ENCODE data around the gene SREBF1. TPM values are rescaled to one million over a fixed set of nuclear protein-coding genes. Genes with fewer than 3 reads are reported as not detected.

Gene SREBF1
- total RNA-seq, 1 donor from 2014 or later = 34.3 TPM

GRCh38 chr17:17795946-17796786 lies 40.6 kb downstream of the SREBF1 start:
- no peak for DNase-seq (ENCODE audit: low read depth, low spot score)

GRCh38 chr17:17795296-17795695 lies 41.5 kb downstream of the SREBF1 start:
- no peak for DNase-seq (ENCODE audit: low read depth, low spot score)

- DNase-seq (ENCODE audit: low read depth, low spot score) = no peak
Observed at GRCh38 chr17:17794382-17794781, 42.4 kb downstream of the SREBF1 start.

GRCh38 chr17:17793378-17794214 lies 43.2 kb downstream of the SREBF1 start:
- no peak for DNase-seq (ENCODE audit: low read depth, low spot score)

- DNase-seq (ENCODE audit: low read depth, low spot score) = peak; percentile 29
Observed at GRCh38 chr17:17792551-17793377, 44.0 kb downstream of the SREBF1 start.

- DNase-seq (ENCODE audit: low read depth, low spot score) = no peak
Observed at GRCh38 chr17:17792037-17792550, 44.7 kb downstream of the SREBF1 start.

GRCh38 chr17:17790637-17791464 lies 45.9 kb downstream of the SREBF1 start:
- DNase-seq (ENCODE audit: low read depth, low spot score) = no peak

GRCh38 chr17:17789828-17790636 lies 46.8 kb downstream of the SREBF1 start:
- no peak for DNase-seq (ENCODE audit: low read depth, low spot score)

- no peak for DNase-seq (ENCODE audit: low read depth, low spot score)
Observed at GRCh38 chr17:17789410-17789809, 47.4 kb downstream of the SREBF1 start.

GRCh38 chr17:17788967-17789366 lies 47.8 kb downstream of the SREBF1 start:
- no peak for DNase-seq (ENCODE audit: low read depth, low spot score)

- DNase-seq (ENCODE audit: low read depth, low spot score) = no peak
Observed at GRCh38 chr17:17787568-17787967, 49.2 kb downstream of the SREBF1 start.

- no peak for DNase-seq (ENCODE audit: low read depth, low spot score)
Observed at GRCh38 chr17:17786998-17787397, 49.8 kb downstream of the SREBF1 start.

GRCh38 chr17:17785407-17785806 lies 51.4 kb downstream of the SREBF1 start:
- DNase-seq (ENCODE audit: low read depth, low spot score) = no peak

GRCh38 chr17:17784657-17785267 lies 52.0 kb downstream of the SREBF1 start:
- DNase-seq (ENCODE audit: low read depth, low spot score) = no peak

- DNase-seq (ENCODE audit: low read depth, low spot score) = no peak
Observed at GRCh38 chr17:17783825-17784656, 52.7 kb downstream of the SREBF1 start.

GRCh38 chr17:17783116-17783824 lies 53.5 kb downstream of the SREBF1 start:
- DNase-seq (ENCODE audit: low read depth, low spot score) = no peak

- no peak for DNase-seq (ENCODE audit: low read depth, low spot score)
Observed at GRCh38 chr17:17782523-17783115, 54.2 kb downstream of the SREBF1 start.
